PC-9 (cell line): ENCODE data around the gene EPHB4.

Source experiments
- EZH2 ChIP-seq: fragments of 200-600 bp; sonication (generic); IDR thresholded peaks from 2 replicates; pipeline ENCODE4 v1.8.0; 2017; ENCODE audit warnings: antibody characterized with exemption, low read depth
- TF ChIP-seq, protein P1 (sequence below): fragments of 200-600 bp; sonication (generic); conservative IDR thresholded peaks from 2 replicates; pipeline ENCODE4 v1.6.1; 2017; ENCODE audit warnings: mixed run types, antibody characterized with exemption, mild to moderate bottlenecking, moderate library complexity

DNA sequence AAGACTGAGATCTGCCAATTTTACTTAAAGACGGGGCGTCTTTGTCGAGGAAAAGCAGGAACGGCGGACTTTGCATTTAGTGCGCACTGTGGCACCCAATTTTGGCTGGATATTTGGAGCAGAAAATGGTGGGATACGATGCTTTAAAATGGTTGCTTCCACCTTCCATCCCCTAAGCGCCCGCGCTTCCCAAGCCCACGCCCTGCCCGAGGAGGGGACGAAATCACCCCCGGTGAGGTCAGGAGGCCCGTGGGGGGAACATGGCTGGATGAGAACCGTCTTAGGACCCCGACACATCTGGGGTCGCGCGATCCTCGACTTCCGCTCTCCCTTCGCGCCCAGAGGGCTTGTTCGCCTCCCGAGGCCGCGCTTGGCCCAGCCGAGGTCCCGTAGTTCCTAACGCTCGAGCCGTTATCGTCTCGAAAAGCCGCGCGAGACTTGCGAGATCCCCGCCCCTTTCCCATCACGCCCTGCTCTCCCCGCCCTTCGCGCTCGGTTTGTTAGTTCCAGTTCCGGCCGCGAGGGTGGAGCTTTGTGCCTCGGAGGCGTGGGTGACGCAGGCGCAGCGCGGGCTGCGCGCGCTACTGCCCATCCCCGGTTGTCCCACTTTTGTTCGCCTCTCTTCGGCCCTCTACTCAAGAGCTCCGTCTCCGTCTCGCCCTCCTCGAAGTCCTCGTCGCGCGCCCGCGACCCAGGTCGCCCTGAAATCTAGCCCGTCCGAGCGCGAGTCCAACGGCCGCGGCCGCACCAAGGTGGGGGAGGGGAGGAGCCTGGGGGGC, 47.4 kb upstream of the EPHB4 start, which contains the start of gene SRRT:
- TF ChIP-seq, protein P1, sequence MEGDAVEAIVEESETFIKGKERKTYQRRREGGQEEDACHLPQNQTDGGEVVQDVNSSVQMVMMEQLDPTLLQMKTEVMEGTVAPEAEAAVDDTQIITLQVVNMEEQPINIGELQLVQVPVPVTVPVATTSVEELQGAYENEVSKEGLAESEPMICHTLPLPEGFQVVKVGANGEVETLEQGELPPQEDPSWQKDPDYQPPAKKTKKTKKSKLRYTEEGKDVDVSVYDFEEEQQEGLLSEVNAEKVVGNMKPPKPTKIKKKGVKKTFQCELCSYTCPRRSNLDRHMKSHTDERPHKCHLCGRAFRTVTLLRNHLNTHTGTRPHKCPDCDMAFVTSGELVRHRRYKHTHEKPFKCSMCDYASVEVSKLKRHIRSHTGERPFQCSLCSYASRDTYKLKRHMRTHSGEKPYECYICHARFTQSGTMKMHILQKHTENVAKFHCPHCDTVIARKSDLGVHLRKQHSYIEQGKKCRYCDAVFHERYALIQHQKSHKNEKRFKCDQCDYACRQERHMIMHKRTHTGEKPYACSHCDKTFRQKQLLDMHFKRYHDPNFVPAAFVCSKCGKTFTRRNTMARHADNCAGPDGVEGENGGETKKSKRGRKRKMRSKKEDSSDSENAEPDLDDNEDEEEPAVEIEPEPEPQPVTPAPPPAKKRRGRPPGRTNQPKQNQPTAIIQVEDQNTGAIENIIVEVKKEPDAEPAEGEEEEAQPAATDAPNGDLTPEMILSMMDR = peak; percentile 57
- TF ChIP-seq EZH2 = no peak
